CD8-positive, alpha-beta memory T cell (primary cell): ENCODE measurements around the gene RGCC. TPM values are rescaled to one million over a fixed set of nuclear protein-coding genes. Genes with fewer than 3 reads are reported as not detected.

Experiments
- CTCF ChIA-PET: fragments of 350-600 bp; sonication (Branson Sonifier 250); formaldehyde crosslinking; loops from one replicate; lab custom pipeline; 2021; ENCODE audit warnings: antibody characterized with exemption; lab: Charles Lee
- POLR2A ChIA-PET: fragments of 350-600 bp; sonication (Branson Sonifier 250); formaldehyde crosslinking; loops from one replicate; lab custom pipeline; 2021; ENCODE audit warnings: antibody characterized with exemption; lab: Charles Lee
- DNase-seq, 5 donors: peaks; one replicate each; pipeline versions ENCODE4 v3.0.0 to v3.0.0-alpha.2; 2020 to 2022; ENCODE audit warnings: mixed read lengths in 1 of 5
- H3K27ac ChIP-seq: one replicate; pipeline ENCODE4 v1.7.0; 2013; ENCODE audit warnings: low read depth, mild to moderate bottlenecking, low read length, moderate library complexity
- H3K27me3 ChIP-seq: 2 replicates; pipeline ENCODE4 v1.7.0; 2013; ENCODE audit warnings: low read length, mild to moderate bottlenecking; ENCODE audit not compliant: insufficient read depth, poor library complexity, severe bottlenecking
- H3K36me3 ChIP-seq: 2 replicates; pipeline ENCODE4 v1.7.0; 2013; ENCODE audit warnings: mild to moderate bottlenecking, low read length, moderate library complexity; ENCODE audit not compliant: insufficient read depth
- H3K4me1 ChIP-seq: 2 replicates; pipeline ENCODE4 v1.7.0; 2013; ENCODE audit warnings: mild to moderate bottlenecking, low read length, moderate library complexity; ENCODE audit not compliant: insufficient read depth
- H3K4me3 ChIP-seq: 2 replicates; pipeline ENCODE4 v1.7.0; 2013; ENCODE audit warnings: mild to moderate bottlenecking, low read length
- H3K9me3 ChIP-seq: 2 replicates; pipeline ENCODE4 v1.7.0; 2013; ENCODE audit warnings: mild to moderate bottlenecking, low read length
- H3K27ac Mint-ChIP-seq, 8 donors: one replicate each; pipeline ENCODE4 v1.8.0; 2020 to 2021; ENCODE audit warnings: mixed read lengths in 8 of 8, mild to moderate bottlenecking in 6 of 8, inconsistent platforms in 3 of 8, moderate library complexity in 3 of 8
- H3K27me3 Mint-ChIP-seq, 2 donors: one replicate each; pipeline ENCODE4 v1.8.0; 2020 to 2021; ENCODE audit warnings: mixed read lengths in 2 of 2, mild to moderate bottlenecking in 1 of 2, moderate library complexity in 1 of 2
- H3K36me3 Mint-ChIP-seq, 3 donors: one replicate each; pipeline ENCODE4 v1.8.0; 2020 to 2021; ENCODE audit warnings: mixed read lengths in 3 of 3, inconsistent platforms in 1 of 3, mild to moderate bottlenecking in 1 of 3
- H3K4me1 Mint-ChIP-seq, 3 donors: one replicate each; pipeline ENCODE4 v1.8.0; 2020 to 2021; ENCODE audit warnings: mixed read lengths in 3 of 3, inconsistent platforms in 1 of 3, mild to moderate bottlenecking in 1 of 3
- H3K4me3 Mint-ChIP-seq, 7 donors: one replicate each; pipeline ENCODE4 v1.8.0; 2020 to 2021; ENCODE audit warnings: mixed read lengths in 7 of 7, mild to moderate bottlenecking in 6 of 7, moderate library complexity in 4 of 7, inconsistent platforms in 2 of 7
- H3K9me3 Mint-ChIP-seq, 5 donors: one replicate each; pipeline ENCODE4 v1.8.0; 2020 to 2022; ENCODE audit warnings: mixed read lengths in 5 of 5, mild to moderate bottlenecking in 3 of 5, moderate library complexity in 2 of 5, inconsistent platforms in 1 of 5
- polyA plus RNA-seq: library from polyadenylated mRNA; unstranded; fragments of 300-500 nt; fragmentation: Illumina TruSeq; gene quantifications from one replicate; pipeline ENCODE4 v1.2.3, GENCODE V29; 2021
- total RNA-seq, 2 experiments: library from RNA; stranded (reverse); gene quantifications; one replicate each; pipeline ENCODE4 v1.2.3, GENCODE V29; 2021

The RGCC gene
- total and polyA plus RNA-seq, 3 experiments from 2014 or later = 83.0 to 110 (median 107) TPM

DNA sequence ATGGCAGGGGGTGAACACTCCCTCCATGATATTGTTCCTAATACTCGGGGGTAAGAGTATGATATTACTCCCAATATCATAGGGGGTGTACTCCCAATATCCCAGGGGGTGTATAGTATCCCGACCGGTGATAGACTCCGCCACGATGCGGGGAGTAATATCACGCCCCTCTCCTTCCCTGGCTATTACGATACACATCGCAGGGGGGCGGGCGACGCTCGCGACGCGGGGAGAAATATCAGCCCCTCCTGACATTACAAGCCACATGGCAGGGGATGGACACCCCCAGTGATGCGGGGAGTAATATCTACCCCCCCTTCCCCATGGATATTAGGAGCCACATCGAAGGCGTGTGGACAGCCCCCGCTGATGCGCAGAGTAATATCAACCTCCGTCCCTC is 3.2 kb upstream of the RGCC start:
- H3K27me3 ChIP-seq = no peaks in the 10 kb centered on the region
- no peak overlapping the region for H3K27ac ChIP-seq
- Mint-ChIP-seq H3K4me3 (no peak overlapping the region), H3K4me1 (peaks cover 13 to 22% (median 20%) of the 10 kb centered on the region in 3 donors), H3K27me3 (peaks cover 0 to 1% of the 10 kb centered on the region in 2 donors), H3K27ac (peak overlapping the region in 4 of 8 donors; percentile 3 to 93 (median 42)), H3K9me3 (peaks cover 0 to 6% (median 0%) of the 10 kb centered on the region in 5 donors), H3K36me3 (peaks cover 2 to 13% (median 4%) of the 10 kb centered on the region in 3 donors)
- DNase-seq = no peak
- peaks cover 11% of the 10 kb centered on the region for H3K4me1 ChIP-seq
- ChIA-PET CTCF (no interaction called here), POLR2A (no interaction called here)
- no peaks in the 10 kb centered on the region for H3K9me3 ChIP-seq
- H3K4me3 ChIP-seq = no peak overlapping the region
- H3K36me3 ChIP-seq = no peaks in the 10 kb centered on the region

GRCh38 chr13:41455725-41456419 is 1.5 kb upstream of the RGCC start:
- peaks cover 30 to 39% (median 37%) of the 10 kb centered on the region in 3 donors for H3K4me1 Mint-ChIP-seq
- peaks cover 26% of the 10 kb centered on the region for H3K4me1 ChIP-seq
- no peak for DNase-seq
- H3K9me3 Mint-ChIP-seq = peaks cover 0 to 3% (median 0%) of the 10 kb centered on the region in 5 donors
- CTCF ChIA-PET = interaction anchor here (1.2 kb wide), 1 partner anchor 39 kb away, joined by 3 read pairs; no protein-coding TSS in a partner anchor
- H3K9me3 ChIP-seq = no peaks in the 10 kb centered on the region
- H3K36me3 ChIP-seq = no peaks in the 10 kb centered on the region
- H3K27ac ChIP-seq = no peak overlapping the region
- no peak overlapping the region for H3K4me3 ChIP-seq
- POLR2A ChIA-PET = no interaction called here
- H3K27ac Mint-ChIP-seq = peak overlapping the region; percentile 79 to 99 (median 93)
- H3K27me3 ChIP-seq = no peaks in the 10 kb centered on the region
- H3K27me3 Mint-ChIP-seq = peaks cover 0 to 3% of the 10 kb centered on the region in 2 donors
- peaks cover 4 to 30% (median 12%) of the 10 kb centered on the region in 3 donors for H3K36me3 Mint-ChIP-seq
- H3K4me3 Mint-ChIP-seq = peak overlapping the region; percentile 76 to 90 (median 81)

DNA sequence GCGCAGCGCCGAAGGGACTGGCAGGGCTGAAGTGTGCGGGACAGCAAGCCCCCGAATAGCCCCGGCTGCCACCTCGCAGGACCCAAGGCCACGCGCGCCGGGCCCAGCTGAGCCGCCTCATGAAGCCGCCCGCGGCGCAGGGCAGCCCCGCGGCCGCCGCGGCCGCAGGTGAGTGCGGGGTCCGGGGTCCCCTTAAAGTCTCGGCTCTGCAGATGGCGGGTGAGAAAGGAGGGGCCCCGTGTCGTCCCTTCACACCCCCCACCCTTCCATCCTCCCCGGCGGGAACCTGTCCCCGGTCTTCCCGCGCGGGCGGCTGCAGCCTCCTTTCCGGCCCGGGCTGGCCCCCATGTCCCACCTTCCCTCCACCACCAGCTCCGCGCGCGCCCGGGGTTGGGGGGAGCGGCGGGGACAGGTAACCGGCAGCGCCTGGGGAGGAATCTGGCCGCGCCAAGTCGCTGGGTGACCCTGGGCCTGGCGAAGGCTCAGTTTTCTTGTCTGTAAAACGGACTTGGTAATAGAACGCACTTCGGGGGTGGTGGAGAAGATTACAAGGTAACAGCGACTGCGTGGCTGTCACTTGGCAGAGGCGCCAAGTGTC is 338 bp downstream of the RGCC start:
- POLR2A ChIA-PET = interaction anchor here (0.8 to 0.9 kb wide), 3 partner anchors 34 to 130 kb away, joined by 3 to 6 read pairs (median 3); no protein-coding TSS in a partner anchor
- Histone ChIP-seq H3K27me3 (no peaks in the 10 kb centered on the region), H3K27ac (peak overlapping the region; percentile 86), H3K36me3 (no peaks in the 10 kb centered on the region), H3K9me3 (no peaks in the 10 kb centered on the region), H3K4me1 (peaks cover 44% of the 10 kb centered on the region), H3K4me3 (peak overlapping the region; percentile 95)
- CTCF ChIA-PET = interaction anchor here (0.9 to 3.3 kb wide), 10 partner anchors 10 to 195 kb away, joined by 3 to 15 read pairs (median 6); no protein-coding TSS in a partner anchor
- peaks cover 47 to 57% (median 55%) of the 10 kb centered on the region in 3 donors for H3K4me1 Mint-ChIP-seq
- H3K9me3 Mint-ChIP-seq = no peaks in the 10 kb centered on the region
- peak in 3 of 5 donors; percentile 28 to 60 (median 29) for DNase-seq
- peaks cover 0 to 3% of the 10 kb centered on the region in 2 donors for H3K27me3 Mint-ChIP-seq
- H3K27ac Mint-ChIP-seq = peak overlapping the region; percentile 67 to 98 (median 94)
- peak overlapping the region; percentile 85 to 98 (median 91) for H3K4me3 Mint-ChIP-seq
- peaks cover 8 to 45% (median 15%) of the 10 kb centered on the region in 3 donors for H3K36me3 Mint-ChIP-seq

DNA sequence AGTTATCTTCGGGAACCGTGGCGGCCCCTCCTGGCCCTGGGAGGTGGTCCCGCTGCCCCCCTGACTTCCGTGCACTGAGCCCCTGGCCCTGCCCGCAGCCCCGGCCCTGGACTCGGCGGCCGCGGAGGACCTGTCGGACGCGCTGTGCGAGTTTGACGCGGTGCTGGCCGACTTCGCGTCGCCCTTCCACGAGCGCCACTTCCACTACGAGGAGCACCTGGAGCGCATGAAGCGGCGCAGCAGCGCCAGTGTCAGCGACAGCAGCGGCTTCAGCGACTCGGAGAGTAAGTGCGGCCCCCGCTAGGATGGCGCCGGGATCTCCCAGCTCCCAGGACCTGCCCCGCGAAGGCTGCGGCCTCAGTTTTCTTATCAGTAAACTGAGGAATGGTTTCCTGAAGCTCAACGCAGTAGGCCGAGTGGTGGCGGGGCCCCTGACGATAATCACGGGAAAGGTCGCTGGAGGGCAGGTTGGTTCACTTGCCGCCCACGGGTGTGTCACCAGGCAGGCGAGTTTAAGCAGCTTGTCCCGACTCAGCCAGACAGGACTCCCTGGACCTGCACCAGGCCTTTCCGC is 924 bp downstream of the RGCC start:
- Histone ChIP-seq H3K9me3 (no peaks in the 10 kb centered on the region), H3K36me3 (no peaks in the 10 kb centered on the region), H3K27me3 (no peaks in the 10 kb centered on the region), H3K27ac (peak overlapping the region; percentile 86), H3K4me1 (peaks cover 50% of the 10 kb centered on the region), H3K4me3 (peak overlapping the region; percentile 95)
- Mint-ChIP-seq H3K4me1 (peaks cover 52 to 63% (median 61%) of the 10 kb centered on the region in 3 donors), H3K36me3 (peaks cover 8 to 51% (median 15%) of the 10 kb centered on the region in 3 donors), H3K4me3 (peak overlapping the region; percentile 85 to 98 (median 91)), H3K27me3 (peaks cover 0 to 6% of the 10 kb centered on the region in 2 donors), H3K9me3 (no peaks in the 10 kb centered on the region), H3K27ac (peak overlapping the region; percentile 67 to 98 (median 94))
- ChIA-PET POLR2A (interaction anchor here (0.8 to 1.1 kb wide), 4 partner anchors 33 to 130 kb away, joined by 3 to 6 read pairs (median 4); no protein-coding TSS in a partner anchor), CTCF (interaction anchor here (0.8 to 3.3 kb wide), 21 partner anchors 9 to 198 kb away, joined by 3 to 15 read pairs (median 5); no protein-coding TSS in a partner anchor)
- peak; percentile 26 to 69 (median 52) for DNase-seq

- H3K27me3 ChIP-seq = no peaks in the 10 kb centered on the region
- POLR2A ChIA-PET = interaction anchor here (0.8 to 1.1 kb wide), 2 partner anchors 34 to 129 kb away, joined by 6 read pairs; no protein-coding TSS in a partner anchor
- H3K27me3 Mint-ChIP-seq = peaks cover 0 to 8% of the 10 kb centered on the region in 2 donors
- H3K36me3 ChIP-seq = no peaks in the 10 kb centered on the region
- CTCF ChIA-PET = interaction anchor here (0.8 to 3.3 kb wide), 25 partner anchors 9 to 197 kb away, joined by 3 to 15 read pairs (median 5); no protein-coding TSS in a partner anchor
- H3K4me1 Mint-ChIP-seq = peaks cover 58 to 70% (median 67%) of the 10 kb centered on the region in 3 donors
- H3K36me3 Mint-ChIP-seq = peaks cover 8 to 56% (median 15%) of the 10 kb centered on the region in 3 donors
- peak overlapping the region; percentile 86 for H3K27ac ChIP-seq
- H3K9me3 ChIP-seq = no peaks in the 10 kb centered on the region
- H3K4me3 Mint-ChIP-seq = peak overlapping the region; percentile 85 to 98 (median 91)
- peak overlapping the region; percentile 95 for H3K4me3 ChIP-seq
- H3K27ac Mint-ChIP-seq = peak overlapping the region; percentile 67 to 98 (median 94)
- peaks cover 55% of the 10 kb centered on the region for H3K4me1 ChIP-seq
- no peaks in the 10 kb centered on the region for H3K9me3 Mint-ChIP-seq
- peak; percentile 35 to 78 (median 67) for DNase-seq
Measured at GRCh38 chr13:41458761-41459431, 1.5 kb downstream of the RGCC start.

DNA sequence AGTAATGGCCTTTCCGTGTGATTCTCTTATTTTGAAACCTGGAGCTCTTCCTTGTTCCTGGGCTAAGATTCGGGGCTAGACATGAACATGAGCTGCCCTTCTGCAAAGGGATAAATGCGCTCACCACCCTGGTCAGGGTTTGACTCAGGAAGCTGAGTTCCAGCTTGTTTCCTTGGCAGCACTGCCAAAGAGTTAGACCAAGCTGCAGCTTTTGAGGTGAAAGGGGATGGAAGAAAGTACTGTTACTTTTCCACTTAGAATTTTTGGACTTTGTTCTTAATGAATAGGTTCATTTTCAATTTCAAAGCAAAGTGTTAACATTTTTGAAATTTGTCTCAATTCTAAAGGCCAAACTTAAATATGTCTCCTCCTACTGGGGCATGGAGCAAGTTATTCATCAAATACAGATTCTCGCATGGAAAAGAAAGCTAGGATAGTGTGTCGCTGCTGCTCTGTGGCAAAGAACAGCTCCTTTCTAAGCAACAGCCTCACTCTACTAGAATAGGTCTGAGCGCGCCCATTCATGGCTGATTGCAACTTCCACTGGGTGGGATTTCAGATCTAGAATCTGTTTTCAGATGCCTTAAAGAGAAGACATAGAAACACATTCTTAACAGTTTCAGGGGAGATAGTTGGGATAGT is 2.2 kb downstream of the RGCC start:
- no peaks in the 10 kb centered on the region for H3K9me3 Mint-ChIP-seq
- CTCF ChIA-PET = interaction anchor here (0.8 to 3.3 kb wide), 19 partner anchors 8 to 197 kb away, joined by 3 to 15 read pairs (median 5); no protein-coding TSS in a partner anchor
- peak overlapping the region; percentile 70 to 98 (median 94) for H3K27ac Mint-ChIP-seq
- peaks cover 0 to 9% of the 10 kb centered on the region in 2 donors for H3K27me3 Mint-ChIP-seq
- Histone ChIP-seq H3K4me1 (peaks cover 61% of the 10 kb centered on the region), H3K27ac (no peak overlapping the region), H3K36me3 (no peaks in the 10 kb centered on the region), H3K4me3 (peak overlapping the region; percentile 95), H3K9me3 (no peaks in the 10 kb centered on the region), H3K27me3 (no peaks in the 10 kb centered on the region)
- H3K4me3 Mint-ChIP-seq = peak overlapping the region; percentile 85 to 98 (median 91)
- H3K36me3 Mint-ChIP-seq = peaks cover 8 to 60% (median 15%) of the 10 kb centered on the region in 3 donors
- DNase-seq = peak in 1 of 5 donors; percentile 11
- peaks cover 64 to 76% (median 73%) of the 10 kb centered on the region in 3 donors for H3K4me1 Mint-ChIP-seq
- POLR2A ChIA-PET = interaction anchor here (1.1 kb wide), 1 partner anchor 33 kb away, joined by 6 read pairs; no protein-coding TSS in a partner anchor
